Measurements from ENCODE around the gene ERCC1.

The ERCC1 gene

GRCh38 chr19:45358213-45358792 lies 65.4 kb downstream of the ERCC1 start:
- DNase-seq = no peak

GRCh38 chr19:45357445-45357783 lies 66.3 kb downstream of the ERCC1 start:
- DNase-seq = no peak
